ENCODE data around the gene CLDN2.

The CLDN2 gene

GRCh38 chrX:106973433-106974149, 53.4 kb downstream of the CLDN2 start:
- Histone ChIP-seq H3K27ac (no peak overlapping the region), H3K79me2 (ENCODE audit: insufficient read depth, low read depth) (no peaks in the 10 kb centered on the region), H3K4me2 (no peak overlapping the region), H3K4me1 (ENCODE audit: low read depth, poor library complexity, severe bottlenecking) (no peaks in the 10 kb centered on the region), H4K20me1 (ENCODE audit: insufficient read depth) (no peaks in the 10 kb centered on the region), H3K9ac (no peak overlapping the region), H3K4me3 (IDR thresholded peaks at IDR 0.05; ENCODE audit: insufficient read depth, low read depth, low read length) (no peak overlapping the region), H3K36me3 (ENCODE audit: insufficient read depth) (no peaks in the 10 kb centered on the region), H3K27me3 (ENCODE audit: insufficient read depth, low read depth) (no peaks in the 10 kb centered on the region), H2AFZ (ENCODE audit: low read depth) (no peak overlapping the region)
- TF ChIP-seq CTCF (conservative IDR thresholded peaks at IDR 0.05; ENCODE audit: low read depth, low read length), result no peak

- Histone ChIP-seq H3K4me2 (no peak overlapping the region), H2AFZ (ENCODE audit: low read depth) (no peak overlapping the region), H3K27ac (no peak overlapping the region), H3K36me3 (ENCODE audit: insufficient read depth) (no peaks in the 10 kb centered on the region), H3K79me2 (ENCODE audit: insufficient read depth, low read depth) (no peaks in the 10 kb centered on the region), H3K27me3 (ENCODE audit: insufficient read depth, low read depth) (no peaks in the 10 kb centered on the region), H3K4me3 (IDR thresholded peaks at IDR 0.05; ENCODE audit: insufficient read depth, low read depth, low read length) (no peak overlapping the region), H3K9ac (no peak overlapping the region), H3K4me1 (ENCODE audit: low read depth, poor library complexity, severe bottlenecking) (no peaks in the 10 kb centered on the region), H4K20me1 (ENCODE audit: insufficient read depth) (no peaks in the 10 kb centered on the region)
- no peak for TF ChIP-seq CTCF (conservative IDR thresholded peaks at IDR 0.05; ENCODE audit: low read depth, low read length)
Observed at GRCh38 chrX:106976416-106976815, 56.2 kb downstream of the CLDN2 start.

All from KMS-11 (cell line).